ENCODE results near the gene TAF11L11. TPM values are rescaled to one million over a fixed set of nuclear protein-coding genes. Genes with fewer than 3 reads are reported as not detected.
"Not testable (repeated sequence)": the region's sequence is repeated elsewhere in the genome, so short reads cannot be mapped to it uniquely, and the experiment has no call there.

Gene TAF11L11
- not detected for polyA plus RNA-seq (2013, experiment 1 of 4)
- not detected for polyA plus RNA-seq (2013, experiment 2 of 4)
- polyA plus RNA-seq (2013, experiment 3 of 4) = not detected
- not detected for polyA plus RNA-seq (2013, experiment 4 of 4)

- H3K36me3 ChIP-seq (ENCODE audit: control insufficient read depth, insufficient read depth, low read length); H3K4me3 ChIP-seq (ENCODE audit: insufficient read depth, low read depth, low read length); H3K27me3 ChIP-seq (ENCODE audit: control insufficient read depth, insufficient read depth, low read length, poor library complexity, severe bottlenecking); H3K27ac ChIP-seq (ENCODE audit: insufficient read depth, low read depth, low read length, poor library complexity, severe bottlenecking); H3K4me1 ChIP-seq (ENCODE audit: control insufficient read depth, insufficient read depth, low read length); H3K9me3 ChIP-seq (ENCODE audit: control insufficient read depth, low read length): not testable (repeated sequence)
- WGBS, 2 experiments = 95 to 100% methylated on average over 4 to 6 of the region's 6 CpGs
Observed at GRCh38 chr5:17603880-17604279, at the start of gene TAF11L11. Gene TAF11L11 (plus strand): TSS chr5:17604183.

GRCh38 chr5:17585658-17586057, 18.3 kb upstream of the TAF11L11 start, which contains the start of gene TAF11L7:
Gene TAF11L7 (minus strand): TSS chr5:17585758.
- WGBS, 2 experiments = no CpG with 5 or more reads among the region's 16 CpGs
- H3K9me3 ChIP-seq (ENCODE audit: control insufficient read depth, low read length); H3K27me3 ChIP-seq (ENCODE audit: control insufficient read depth, insufficient read depth, low read length, poor library complexity, severe bottlenecking); H3K4me1 ChIP-seq (ENCODE audit: control insufficient read depth, insufficient read depth, low read length); H3K4me3 ChIP-seq (ENCODE audit: insufficient read depth, low read depth, low read length); H3K27ac ChIP-seq (ENCODE audit: insufficient read depth, low read depth, low read length, poor library complexity, severe bottlenecking); H3K36me3 ChIP-seq (ENCODE audit: control insufficient read depth, insufficient read depth, low read length): not testable (repeated sequence)

- H3K9me3 ChIP-seq (ENCODE audit: control insufficient read depth, low read length); H3K27ac ChIP-seq (ENCODE audit: insufficient read depth, low read depth, low read length, poor library complexity, severe bottlenecking); H3K4me1 ChIP-seq (ENCODE audit: control insufficient read depth, insufficient read depth, low read length); H3K4me3 ChIP-seq (ENCODE audit: insufficient read depth, low read depth, low read length); H3K27me3 ChIP-seq (ENCODE audit: control insufficient read depth, insufficient read depth, low read length, poor library complexity, severe bottlenecking); H3K36me3 ChIP-seq (ENCODE audit: control insufficient read depth, insufficient read depth, low read length): not testable (repeated sequence)
- WGBS, 2 experiments = no CpG with 5 or more reads among the region's 16 CpGs
Observed at GRCh38 chr5:17590860-17591259, 13.1 kb upstream of the TAF11L11 start, which contains the start of gene TAF11L8. Gene TAF11L8 (minus strand): TSS chr5:17590960.

GRCh38 chr5:17594255-17594654, 9.7 kb upstream of the TAF11L11 start, which contains the start of gene TAF11L9:
Gene TAF11L9 (minus strand): TSS chr5:17594394.
- 100% methylated on average over 4 of the region's 15 CpGs; no CpG with 5 or more reads in 1 of the 2 experiments for WGBS, 2 experiments
- not testable (repeated sequence) for H3K9me3 ChIP-seq (ENCODE audit: control insufficient read depth, low read length); H3K4me1 ChIP-seq (ENCODE audit: control insufficient read depth, insufficient read depth, low read length); H3K27ac ChIP-seq (ENCODE audit: insufficient read depth, low read depth, low read length, poor library complexity, severe bottlenecking); H3K27me3 ChIP-seq (ENCODE audit: control insufficient read depth, insufficient read depth, low read length, poor library complexity, severe bottlenecking); H3K36me3 ChIP-seq (ENCODE audit: control insufficient read depth, insufficient read depth, low read length); H3K4me3 ChIP-seq (ENCODE audit: insufficient read depth, low read depth, low read length)

GRCh38 chr5:17597728-17598127, 6.3 kb upstream of the TAF11L11 start, which contains the start of gene TAF11L10:
Gene TAF11L10 (minus strand): TSS chr5:17597828.
- H3K27ac ChIP-seq (ENCODE audit: insufficient read depth, low read depth, low read length, poor library complexity, severe bottlenecking); H3K36me3 ChIP-seq (ENCODE audit: control insufficient read depth, insufficient read depth, low read length); H3K4me3 ChIP-seq (ENCODE audit: insufficient read depth, low read depth, low read length); H3K27me3 ChIP-seq (ENCODE audit: control insufficient read depth, insufficient read depth, low read length, poor library complexity, severe bottlenecking); H3K9me3 ChIP-seq (ENCODE audit: control insufficient read depth, low read length); H3K4me1 ChIP-seq (ENCODE audit: control insufficient read depth, insufficient read depth, low read length): not testable (repeated sequence)
- WGBS, 2 experiments = no CpG with 5 or more reads among the region's 15 CpGs

- 94 to 96% methylated on average over 14 of the region's 14 CpGs for WGBS, 2 experiments
- H3K9me3 ChIP-seq (ENCODE audit: control insufficient read depth, low read length) = no peaks in the 10 kb centered on the region
- H3K27me3 ChIP-seq (ENCODE audit: control insufficient read depth, insufficient read depth, low read length, poor library complexity, severe bottlenecking) = no peaks in the 10 kb centered on the region
- H3K4me3 ChIP-seq (ENCODE audit: insufficient read depth, low read depth, low read length) = no peak overlapping the region
- no peaks in the 10 kb centered on the region for H3K4me1 ChIP-seq (ENCODE audit: control insufficient read depth, insufficient read depth, low read length)
- H3K27ac ChIP-seq (ENCODE audit: insufficient read depth, low read depth, low read length, poor library complexity, severe bottlenecking) = no peak overlapping the region
- no peaks in the 10 kb centered on the region for H3K36me3 ChIP-seq (ENCODE audit: control insufficient read depth, insufficient read depth, low read length)
Observed at GRCh38 chr5:17604951-17605350, 968 bp downstream of the TAF11L11 start.

GRCh38 chr5:17607461-17607860, 3.5 kb downstream of the TAF11L11 start:
- H3K36me3 ChIP-seq (ENCODE audit: control insufficient read depth, insufficient read depth, low read length); H3K4me1 ChIP-seq (ENCODE audit: control insufficient read depth, insufficient read depth, low read length); H3K27ac ChIP-seq (ENCODE audit: insufficient read depth, low read depth, low read length, poor library complexity, severe bottlenecking); H3K27me3 ChIP-seq (ENCODE audit: control insufficient read depth, insufficient read depth, low read length, poor library complexity, severe bottlenecking); H3K9me3 ChIP-seq (ENCODE audit: control insufficient read depth, low read length); H3K4me3 ChIP-seq (ENCODE audit: insufficient read depth, low read depth, low read length): not testable (repeated sequence)
- WGBS, 2 experiments = 77 to 100% methylated on average over 3 of the region's 4 CpGs

GRCh38 chr5:17610092-17610491, 6.1 kb downstream of the TAF11L11 start, which contains the start of gene TAF11L12:
Gene TAF11L12 (plus strand): TSS chr5:17610392.
- not testable (repeated sequence) for H3K4me1 ChIP-seq (ENCODE audit: control insufficient read depth, insufficient read depth, low read length); H3K27me3 ChIP-seq (ENCODE audit: control insufficient read depth, insufficient read depth, low read length, poor library complexity, severe bottlenecking); H3K36me3 ChIP-seq (ENCODE audit: control insufficient read depth, insufficient read depth, low read length); H3K4me3 ChIP-seq (ENCODE audit: insufficient read depth, low read depth, low read length); H3K9me3 ChIP-seq (ENCODE audit: control insufficient read depth, low read length); H3K27ac ChIP-seq (ENCODE audit: insufficient read depth, low read depth, low read length, poor library complexity, severe bottlenecking)
- 95 to 100% methylated on average over 2 of the region's 2 CpGs for WGBS, 2 experiments

- WGBS, 2 experiments = 95% methylated on average over 17 of the region's 17 CpGs
- no peaks in the 10 kb centered on the region for H3K27me3 ChIP-seq (ENCODE audit: control insufficient read depth, insufficient read depth, low read length, poor library complexity, severe bottlenecking)
- H3K4me3 ChIP-seq (ENCODE audit: insufficient read depth, low read depth, low read length) = no peak overlapping the region
- no peaks in the 10 kb centered on the region for H3K36me3 ChIP-seq (ENCODE audit: control insufficient read depth, insufficient read depth, low read length)
- H3K27ac ChIP-seq (ENCODE audit: insufficient read depth, low read depth, low read length, poor library complexity, severe bottlenecking) = no peak overlapping the region
- no peaks in the 10 kb centered on the region for H3K4me1 ChIP-seq (ENCODE audit: control insufficient read depth, insufficient read depth, low read length)
- no peaks in the 10 kb centered on the region for H3K9me3 ChIP-seq (ENCODE audit: control insufficient read depth, low read length)
Observed at GRCh38 chr5:17614872-17615605, 11.1 kb downstream of the TAF11L11 start.

- 93 to 100% methylated on average over 3 of the region's 3 CpGs for whole genome bisulfite sequencing, 2 experiments
- Histone ChIP-seq H3K27ac (ENCODE audit: insufficient read depth, low read depth, low read length, poor library complexity, severe bottlenecking) (no peak overlapping the region), H3K27me3 (ENCODE audit: control insufficient read depth, insufficient read depth, low read length, poor library complexity, severe bottlenecking) (no peaks in the 10 kb centered on the region), H3K9me3 (ENCODE audit: control insufficient read depth, low read length) (no peaks in the 10 kb centered on the region), H3K4me3 (ENCODE audit: insufficient read depth, low read depth, low read length) (no peak overlapping the region), H3K4me1 (ENCODE audit: control insufficient read depth, insufficient read depth, low read length) (no peaks in the 10 kb centered on the region), H3K36me3 (ENCODE audit: control insufficient read depth, insufficient read depth, low read length) (no peaks in the 10 kb centered on the region)
Observed at GRCh38 chr5:17619354-17619753, 15.4 kb downstream of the TAF11L11 start.
